ENCODE data around the gene CLPSL2.

- TF ChIP-seq CTCF (conservative IDR thresholded peaks at IDR 0.05 in 1 of 2, IDR thresholded peaks at IDR 0.05 in 1 of 2; ENCODE audit: extremely low read depth in 1 of 2, insufficient read depth in 1 of 2, low read depth in 1 of 2, low read length in 2 of 2) (no peak), EZH2 (IDR thresholded peaks at IDR 0.05; ENCODE audit: borderline replicate concordance, low read length) (no peak)
These were observed 18.4 kb downstream of the CLPSL2 start for GRCh38 chr6:35794536-35795452.

All from mammary epithelial cell (primary cell).